CD4-positive, alpha-beta T cell treated with Interleukin-15 for 1 hour (primary cell): ENCODE measurements around the gene ARHGAP26.

Experiments
- DNase-seq: peaks from one replicate; pipeline ENCODE4 v3.0.0-alpha.2; 2020

Gene ARHGAP26

GRCh38 chr5:142856269-142856782 is 86.1 kb downstream of the ARHGAP26 start:
- DNase-seq: no peak

GRCh38 chr5:142857405-142857804 is 87.2 kb downstream of the ARHGAP26 start:
- no peak for DNase-seq

- no peak for DNase-seq
Measured at GRCh38 chr5:142859037-142859436, 88.9 kb downstream of the ARHGAP26 start.

GRCh38 chr5:142860270-142860669 is 90.1 kb downstream of the ARHGAP26 start:
- no peak for DNase-seq

GRCh38 chr5:142861011-142861410 is 90.8 kb downstream of the ARHGAP26 start:
- no peak for DNase-seq

GRCh38 chr5:142862594-142862993 is 92.4 kb downstream of the ARHGAP26 start:
- DNase-seq: no peak

GRCh38 chr5:142863856-142864255 is 93.7 kb downstream of the ARHGAP26 start:
- DNase-seq: no peak

- DNase-seq: no peak
Measured at GRCh38 chr5:142864290-142865260, 94.4 kb downstream of the ARHGAP26 start.

- no peak for DNase-seq
Measured at GRCh38 chr5:142865631-142866030, 95.5 kb downstream of the ARHGAP26 start.

- DNase-seq: no peak
Measured at GRCh38 chr5:142866563-142867275, 96.5 kb downstream of the ARHGAP26 start.

GRCh38 chr5:142869886-142870285 is 99.7 kb downstream of the ARHGAP26 start:
- DNase-seq: no peak

DNA sequence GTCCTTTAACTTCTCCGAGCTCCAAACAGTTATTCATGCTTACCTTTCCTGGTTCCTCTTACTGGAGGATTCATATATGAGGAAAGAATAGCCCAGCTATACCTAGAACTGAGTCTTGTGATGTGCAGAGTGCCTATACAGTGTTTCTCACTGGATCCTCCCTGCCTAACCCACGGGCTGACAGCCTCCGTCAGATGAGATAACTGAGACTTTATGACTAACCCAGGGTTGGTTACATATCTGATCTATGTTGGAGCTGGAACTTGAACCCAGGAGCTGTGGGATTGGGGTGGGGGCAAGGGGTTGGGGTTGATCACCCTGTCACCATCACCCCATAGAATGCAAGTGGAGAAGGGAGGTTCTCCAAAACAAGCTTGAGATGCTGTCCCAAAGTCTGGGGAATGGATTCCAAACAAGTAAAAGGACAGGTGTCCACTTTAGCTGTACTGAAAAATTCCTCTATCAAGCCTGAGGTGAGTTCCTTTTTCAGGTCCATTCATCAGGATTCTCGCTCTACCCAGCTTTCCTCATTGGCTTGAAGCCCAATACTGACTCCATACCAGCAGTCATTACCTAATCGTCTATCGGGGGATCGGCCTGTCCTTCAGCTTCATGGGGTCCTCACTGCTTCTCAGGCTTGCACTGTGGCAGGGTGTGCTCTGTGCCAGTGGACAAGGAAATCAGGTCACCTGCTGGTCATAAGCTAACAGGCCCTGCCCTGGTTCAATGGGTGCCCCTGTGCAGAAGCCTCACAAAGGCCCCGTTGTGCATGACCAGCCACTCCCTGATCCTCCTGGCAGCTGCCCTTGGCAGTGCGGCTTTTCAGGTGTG is 100.6 kb downstream of the ARHGAP26 start:
- no peak for DNase-seq

GRCh38 chr5:142871363-142872193 is 101.4 kb downstream of the ARHGAP26 start:
- DNase-seq: no peak

GRCh38 chr5:142872217-142872616 is 102.0 kb downstream of the ARHGAP26 start:
- no peak for DNase-seq

GRCh38 chr5:142872795-142873194 is 102.6 kb downstream of the ARHGAP26 start:
- no peak for DNase-seq

DNA sequence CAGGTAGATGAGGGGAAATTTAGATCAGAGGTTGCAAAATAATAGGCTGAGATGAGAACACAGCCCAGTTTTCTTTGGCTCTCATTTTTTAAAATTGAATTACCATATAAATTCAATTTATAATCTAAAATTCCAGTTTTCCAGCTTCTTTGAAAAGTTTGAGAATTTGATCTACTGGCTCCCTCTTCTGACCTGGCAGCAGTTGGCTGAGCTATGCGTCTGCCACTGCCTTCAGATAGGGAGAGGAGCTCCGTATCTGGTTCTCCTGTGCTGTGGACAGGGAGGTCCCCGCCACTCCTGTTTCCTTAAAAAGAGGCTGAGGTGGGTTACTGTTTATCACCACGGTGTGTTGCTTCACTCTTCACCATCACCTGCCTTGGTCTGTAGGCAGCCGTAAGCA is 103.7 kb downstream of the ARHGAP26 start:
- no peak for DNase-seq

DNA sequence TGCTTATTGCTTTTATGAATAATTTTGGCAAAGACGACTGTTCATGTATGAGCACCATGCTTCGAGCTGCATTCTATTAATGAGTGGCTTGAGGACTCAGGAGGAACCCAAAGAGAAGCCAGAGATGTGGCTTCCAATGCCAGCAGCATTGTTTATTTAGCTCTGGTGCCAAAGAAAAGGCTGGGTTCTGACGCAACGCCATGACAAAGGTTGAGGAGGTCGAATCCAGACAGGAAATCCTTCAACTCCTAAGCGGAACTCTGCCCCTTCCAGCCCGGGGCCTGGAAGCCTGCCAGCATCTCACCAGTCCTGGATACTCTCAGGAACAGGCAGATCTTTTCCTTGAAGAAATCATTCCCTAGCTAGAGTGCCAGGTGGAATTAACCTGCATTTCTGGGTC is 104.4 kb downstream of the ARHGAP26 start:
- no peak for DNase-seq

DNA sequence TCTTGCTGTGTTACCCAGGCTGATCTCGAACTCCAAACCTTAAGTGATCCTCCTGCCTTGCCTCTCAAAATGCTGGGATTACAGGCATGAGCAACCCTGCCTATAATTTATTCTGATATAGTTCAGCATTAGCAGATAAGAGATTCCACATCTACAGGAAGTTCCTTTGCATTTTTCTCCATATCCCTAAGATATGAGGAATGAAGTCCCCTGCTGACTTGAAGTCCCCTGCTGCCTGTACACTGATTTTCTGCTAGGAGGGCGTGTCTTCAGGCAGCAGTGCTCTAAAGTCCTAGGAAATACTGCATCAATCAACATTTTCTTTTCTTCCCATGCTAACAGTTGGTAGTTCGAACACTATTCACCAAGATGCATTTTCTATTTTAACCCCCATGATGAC is 105.8 kb downstream of the ARHGAP26 start:
- DNase-seq: no peak

- DNase-seq: no peak
Measured at GRCh38 chr5:142876817-142877216, 106.6 kb downstream of the ARHGAP26 start.

GRCh38 chr5:142878111-142878510 is 107.9 kb downstream of the ARHGAP26 start:
- DNase-seq: no peak

DNA sequence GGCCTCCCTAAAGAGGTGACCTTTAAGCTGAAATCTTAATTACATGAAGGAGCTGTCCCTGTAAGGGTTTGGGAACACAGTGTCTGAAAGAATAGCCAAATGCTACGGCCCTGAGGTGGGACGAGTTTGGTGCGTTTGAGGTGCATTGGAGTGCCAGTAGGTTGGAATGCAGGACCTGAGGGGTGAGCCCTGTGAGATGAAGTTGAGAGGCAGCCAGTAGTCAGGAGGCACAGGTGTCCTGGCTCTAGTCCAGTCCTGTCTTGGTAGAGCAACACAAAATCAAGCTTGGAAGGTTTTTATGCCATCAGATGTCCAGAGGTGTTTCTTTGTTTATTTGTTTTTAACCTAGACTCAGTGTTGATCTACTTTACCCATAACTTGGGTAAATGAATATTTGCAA is 108.5 kb downstream of the ARHGAP26 start:
- no peak for DNase-seq
